Common myeloid progenitor, CD34-positive (primary cell): ENCODE measurements around the gene IL17REL.

Source experiments
- CTCF ChIA-PET: fragments of 350-600 bp; sonication (Branson Sonifier 250); formaldehyde crosslinking; loops from one replicate; lab custom pipeline; 2021; ENCODE audit warnings: antibody characterized with exemption; lab: Charles Lee
- POLR2A ChIA-PET: fragments of 350-600 bp; sonication (Branson Sonifier 250); formaldehyde crosslinking; loops from one replicate; lab custom pipeline; 2021; ENCODE audit warnings: antibody characterized with exemption; lab: Charles Lee
- DNase-seq, 3 donors: peaks; one replicate each; pipeline versions ENCODE4 v3.0.0 to v3.0.0-alpha.2; 2013
- H3K27ac ChIP-seq, 2 experiments: 1 replicate in 1 of 2; 2 replicates in 1 of 2; pipeline ENCODE4 v1.7.0; 2013; ENCODE audit warnings: inconsistent platforms in 2 of 2, low read length in 2 of 2, mild to moderate bottlenecking in 2 of 2, low read depth in 1 of 2, moderate library complexity in 1 of 2; ENCODE audit not compliant: severe bottlenecking in 2 of 2, insufficient read depth in 1 of 2, poor library complexity in 1 of 2
- H3K27me3 ChIP-seq, 5 experiments: replicated peaks in 2 of 5; 1 replicate in 3 of 5; 2 replicates in 2 of 5; pipeline versions ENCODE4 v1.6.1 to v1.7.0; 2013; ENCODE audit warnings: low read length in 4 of 5, mild to moderate bottlenecking in 2 of 5, moderate library complexity in 2 of 5, inconsistent platforms in 1 of 5; ENCODE audit not compliant: insufficient read depth in 5 of 5, control insufficient read depth in 4 of 5
- H3K36me3 ChIP-seq, 4 experiments: 1 replicate in 2 of 4; 2 replicates in 2 of 4; pipeline versions ENCODE4 v1.6.1 to v1.7.0; 2013; ENCODE audit warnings: low read length in 3 of 4, control low read depth in 1 of 4, mild to moderate bottlenecking in 1 of 4; ENCODE audit not compliant: control insufficient read depth in 4 of 4, insufficient read depth in 4 of 4
- H3K4me1 ChIP-seq, 4 experiments: 1 replicate in 3 of 4; 2 replicates in 1 of 4; pipeline versions ENCODE4 v1.6.1 to v1.7.1; 2013; ENCODE audit warnings: low read length in 3 of 4, mild to moderate bottlenecking in 3 of 4, control low read depth in 1 of 4, inconsistent platforms in 1 of 4, moderate library complexity in 1 of 4; ENCODE audit not compliant: control insufficient read depth in 4 of 4, insufficient read depth in 4 of 4; ENCODE audit errors: control extremely low read depth in 1 of 4
- H3K4me3 ChIP-seq, 7 experiments: 1 replicate in 4 of 7; 2 replicates in 3 of 7; pipeline versions ENCODE4 v1.5.1 to v1.7.0; 2013; ENCODE audit warnings: mild to moderate bottlenecking in 7 of 7, low read length in 6 of 7, moderate library complexity in 6 of 7, inconsistent platforms in 2 of 7, low read depth in 2 of 7, control low read depth in 1 of 7; ENCODE audit not compliant: insufficient read depth in 4 of 7, control insufficient read depth in 1 of 7; ENCODE audit errors: extremely low read depth in 1 of 7
- H3K9me3 ChIP-seq, 5 experiments: 1 replicate in 4 of 5; 2 replicates in 1 of 5; pipeline versions ENCODE4 v1.6.1 to v1.7.1; 2013; ENCODE audit warnings: low read length in 4 of 5, mild to moderate bottlenecking in 2 of 5, inconsistent platforms in 1 of 5, low read depth in 1 of 5, moderate library complexity in 1 of 5; ENCODE audit not compliant: control insufficient read depth in 4 of 5, insufficient read depth in 2 of 5; ENCODE audit errors: control extremely low read depth in 1 of 5
- WGBS: methylation state at CpG from one replicate; pipeline ENCODE4 v1.1.5; 2013; ENCODE audit not compliant: insufficient coverage; 5-methylcytosine and 5-hydroxymethylcytosine counted together

Gene IL17REL

DNA sequence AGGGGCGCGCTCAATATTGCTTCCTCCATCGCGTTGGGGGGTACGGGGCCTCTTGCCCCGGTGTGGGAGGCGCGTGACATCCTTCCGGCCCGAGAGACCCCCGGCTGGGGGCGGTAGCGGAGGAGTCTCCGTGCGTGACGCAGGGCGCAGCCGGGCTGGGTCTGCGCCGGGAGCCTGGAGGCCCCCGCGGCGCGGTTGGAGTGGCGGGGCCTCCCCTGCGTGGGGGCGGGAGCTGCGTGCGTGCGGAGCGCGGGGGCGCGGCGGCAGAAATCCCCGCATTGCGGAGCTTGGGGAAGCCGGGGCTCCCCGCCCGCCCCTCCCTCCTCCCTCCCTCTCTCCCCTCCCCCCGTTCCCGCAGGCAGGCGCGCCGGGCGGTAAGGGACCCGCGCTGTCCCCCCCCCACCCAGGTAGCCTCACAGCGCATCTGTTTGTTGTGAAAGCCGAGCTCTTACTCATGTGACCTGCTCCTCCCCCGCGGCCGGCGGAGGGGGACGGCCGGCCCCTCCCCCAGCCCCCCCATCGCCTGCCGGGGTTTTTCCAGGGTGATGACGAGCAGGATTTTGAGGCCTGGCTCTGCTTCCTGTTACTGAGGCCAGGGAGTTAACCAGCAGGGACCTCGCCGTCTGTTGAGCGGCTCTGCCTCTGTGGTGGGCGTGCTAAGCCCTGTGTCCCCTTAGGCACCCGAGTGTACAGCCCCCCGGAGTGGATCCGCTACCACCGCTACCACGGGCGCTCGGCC lies 50.4 kb downstream of the IL17REL start:
- Histone ChIP-seq H3K4me3 (peak overlapping the region; percentile 77 to 95 (median 89)), H3K4me1 (peaks cover 0 to 60% (median 52%) of the 10 kb centered on the region in 4 experiments), H3K9me3 (no peaks in the 10 kb centered on the region), H3K27ac (peak overlapping the region; percentile 64 to 81), H3K27me3 (no peaks in the 10 kb centered on the region), H3K36me3 (peaks cover 0 to 35% (median 27%) of the 10 kb centered on the region in 4 experiments)
- DNase-seq = peak; percentile 77 to 95 (median 94)
- POLR2A ChIA-PET = interaction anchor here (0.6 to 5.7 kb wide), 7 partner anchors 9 to 86 kb away, joined by 3 to 54 read pairs (median 13); no protein-coding TSS in a partner anchor
- CTCF ChIA-PET = interaction anchor here (1.1 to 3.0 kb wide), 4 partner anchors 29 to 68 kb away, joined by 3 to 16 read pairs (median 4); no protein-coding TSS in a partner anchor
- 3% methylated on average over 45 of the region's 70 CpGs for whole genome bisulfite sequencing

DNA sequence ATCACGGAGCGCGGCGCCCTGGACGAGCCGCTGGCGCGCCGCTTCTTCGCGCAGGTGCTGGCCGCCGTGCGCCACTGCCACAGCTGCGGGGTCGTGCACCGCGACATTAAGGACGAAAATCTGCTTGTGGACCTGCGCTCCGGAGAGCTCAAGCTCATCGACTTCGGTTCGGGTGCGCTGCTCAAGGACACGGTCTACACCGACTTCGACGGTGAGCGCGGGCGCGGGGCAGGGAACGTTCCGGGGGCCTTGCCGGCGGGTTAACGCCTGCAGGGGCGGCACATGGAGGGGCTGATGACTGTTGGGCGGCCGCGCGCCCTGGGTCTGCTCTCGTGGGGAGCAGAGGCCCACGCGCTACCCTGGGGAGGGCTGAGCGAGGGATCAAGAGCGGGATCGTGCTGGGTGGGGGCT lies 51.0 kb downstream of the IL17REL start:
- H3K27me3 ChIP-seq = no peaks in the 10 kb centered on the region
- under 1% methylated on average over 46 of the region's 49 CpGs for WGBS

DNA sequence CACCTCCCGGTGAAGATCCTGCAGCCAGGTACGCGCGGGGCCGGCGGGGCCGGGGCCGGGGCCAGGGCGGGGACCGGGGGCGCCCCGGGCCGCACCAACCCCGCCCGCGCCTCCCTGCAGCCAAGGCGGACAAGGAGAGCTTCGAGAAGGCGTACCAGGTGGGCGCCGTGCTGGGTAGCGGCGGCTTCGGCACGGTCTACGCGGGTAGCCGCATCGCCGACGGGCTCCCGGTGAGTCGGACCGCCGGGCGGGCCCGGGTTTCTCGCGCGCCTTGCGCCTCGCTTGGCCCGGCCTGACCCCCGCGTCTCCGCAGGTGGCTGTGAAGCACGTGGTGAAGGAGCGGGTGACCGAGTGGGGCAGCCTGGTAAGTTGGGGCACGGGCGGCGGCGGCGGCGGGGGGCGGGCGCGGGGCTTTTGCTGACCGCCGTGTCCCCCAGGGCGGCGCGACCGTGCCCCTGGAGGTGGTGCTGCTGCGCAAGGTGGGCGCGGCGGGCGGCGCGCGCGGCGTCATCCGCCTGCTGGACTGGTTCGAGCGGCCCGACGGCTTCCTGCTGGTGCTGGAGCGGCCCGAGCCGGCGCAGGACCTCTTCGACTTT lies 51.5 kb downstream of the IL17REL start:
- Histone ChIP-seq H3K4me1 (peaks cover 0 to 50% (median 42%) of the 10 kb centered on the region in 4 experiments), H3K4me3 (peak overlapping the region; percentile 77 to 95 (median 89)), H3K9me3 (no peaks in the 10 kb centered on the region), H3K36me3 (peaks cover 0 to 35% (median 27%) of the 10 kb centered on the region in 4 experiments), H3K27ac (peak overlapping the region; percentile 54 to 78), H3K27me3 (no peaks in the 10 kb centered on the region)
- no peak for DNase-seq
- ChIA-PET POLR2A (interaction anchor here (0.6 to 5.7 kb wide), 8 partner anchors 10 to 230 kb away, joined by 3 to 54 read pairs (median 12); no protein-coding TSS in a partner anchor), CTCF (interaction anchor here (1.1 to 3.0 kb wide), 5 partner anchors 23 to 67 kb away, joined by 3 to 16 read pairs (median 4); no protein-coding TSS in a partner anchor)
- 0% methylated on average over 61 of the region's 84 CpGs for WGBS

More for the DNA sequence above, 51.0 kb downstream of the IL17REL start:
- peaks cover 0 to 35% (median 27%) of the 10 kb centered on the region in 4 experiments for H3K36me3 ChIP-seq
- POLR2A ChIA-PET = interaction anchor here (1.1 to 5.7 kb wide), 6 partner anchors 10 to 70 kb away, joined by 3 to 54 read pairs (median 19); no protein-coding TSS in a partner anchor
- DNase-seq = no peak
- H3K4me3 ChIP-seq = peak overlapping the region; percentile 77 to 95 (median 89)
- peaks cover 0 to 55% (median 47%) of the 10 kb centered on the region in 4 experiments for H3K4me1 ChIP-seq
- H3K27ac ChIP-seq = peak overlapping the region; percentile 54 to 78
- CTCF ChIA-PET = interaction anchor here (1.1 to 3.0 kb wide), 4 partner anchors 25 to 66 kb away, joined by 3 to 16 read pairs (median 4); no protein-coding TSS in a partner anchor
- no peaks in the 10 kb centered on the region for H3K9me3 ChIP-seq

DNA sequence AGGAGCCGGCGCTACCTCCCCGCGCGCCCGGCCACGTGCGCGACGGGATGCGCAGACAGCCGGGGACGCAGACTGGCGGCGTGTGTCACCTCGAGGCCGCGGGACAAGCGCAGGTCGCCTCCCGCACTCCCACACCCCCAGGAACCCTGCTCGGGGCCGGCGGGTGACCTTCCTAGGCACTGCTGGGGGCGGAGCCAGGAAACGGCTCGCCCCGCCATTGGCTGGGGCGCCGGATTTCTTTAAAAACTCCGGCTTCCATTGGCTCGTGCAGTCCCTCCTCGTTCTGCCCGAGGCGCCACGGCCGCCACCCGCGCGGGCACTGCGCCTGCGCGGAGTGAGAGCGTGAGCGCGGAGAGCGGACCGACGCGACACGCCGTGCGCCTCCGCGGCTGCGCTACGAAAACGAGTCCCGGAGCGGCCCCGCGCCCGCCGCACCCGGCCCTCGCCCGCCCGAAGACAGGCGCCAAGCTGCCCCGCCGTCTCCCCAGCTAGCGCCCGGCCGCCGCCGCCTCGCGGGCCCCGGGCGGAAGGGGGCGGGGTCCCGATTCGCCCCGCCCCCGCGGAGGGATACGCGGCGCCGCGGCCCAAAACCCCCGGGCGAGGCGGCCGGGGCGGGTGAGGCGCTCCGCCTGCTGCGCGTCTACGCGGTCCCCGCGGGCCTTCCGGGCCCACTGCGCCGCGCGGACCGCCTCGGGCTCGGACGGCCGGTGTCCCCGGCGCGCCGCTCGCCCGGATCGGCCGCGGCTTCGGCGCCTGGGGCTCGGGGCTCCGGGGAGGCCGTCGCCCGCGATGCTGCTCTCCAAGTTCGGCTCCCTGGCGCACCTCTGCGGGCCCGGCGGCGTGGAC lies 52.2 kb downstream of the IL17REL start, which contains the start of gene PIM3:
PIM3 (plus strand) TSS at position 614 of the 846 bp plus-strand sequence; CDS start at position 790, 176 bp downstream.
- H3K4me1 ChIP-seq = peaks cover 0 to 43% (median 37%) of the 10 kb centered on the region in 4 experiments
- ChIA-PET CTCF (interaction anchor here (1.5 to 2.3 kb wide), 3 partner anchors 14 to 24 kb away, joined by 3 to 8 read pairs (median 4); no protein-coding TSS in a partner anchor), POLR2A (interaction anchor here (0.6 to 5.7 kb wide), 9 partner anchors 8 to 231 kb away, joined by 3 to 54 read pairs (median 4); no protein-coding TSS in a partner anchor)
- H3K36me3 ChIP-seq = peaks cover 0 to 34% (median 27%) of the 10 kb centered on the region in 4 experiments
- no peaks in the 10 kb centered on the region for H3K9me3 ChIP-seq
- WGBS = under 1% methylated on average over 94 of the region's 137 CpGs
- peak; percentile 95 to 97 (median 97) for DNase-seq
- H3K4me3 ChIP-seq = peak within 1 kb of the TSS; percentile 77 to 95 (median 89)
- no peaks in the 10 kb centered on the region for H3K27me3 ChIP-seq
- peak within 1 kb of the TSS; percentile 54 to 78 for H3K27ac ChIP-seq

DNA sequence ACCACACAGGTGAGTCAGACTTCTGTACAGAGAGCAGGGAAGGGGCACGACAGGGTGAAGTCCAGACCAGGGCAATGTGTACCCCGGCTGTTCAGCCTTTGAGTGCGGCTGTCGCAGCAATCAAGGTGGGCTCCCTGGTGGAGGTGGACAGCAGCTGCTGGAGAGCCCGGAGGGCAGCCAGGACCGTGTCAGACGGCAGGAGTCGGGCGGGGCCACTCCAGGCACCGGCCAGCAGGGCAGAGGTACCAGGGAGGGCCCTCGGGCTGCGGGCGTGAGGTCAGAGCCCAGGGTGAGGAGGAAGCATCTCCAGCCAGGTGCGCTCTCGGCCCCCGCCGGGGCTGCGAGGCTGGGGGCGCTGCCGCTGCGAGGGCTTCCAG lies 52.8 kb downstream of the IL17REL start:
- DNase-seq = no peak

More for the DNA sequence above, 52.8 kb downstream of the IL17REL start:
- Histone ChIP-seq H3K4me1 (peaks cover 0 to 44% (median 33%) of the 10 kb centered on the region in 4 experiments), H3K36me3 (peaks cover 0 to 30% (median 24%) of the 10 kb centered on the region in 4 experiments), H3K27ac (peak overlapping the region in 1 of 2 experiments; percentile 78), H3K4me3 (peak overlapping the region in 6 of 7 experiments; percentile 54 to 95 (median 82)), H3K27me3 (no peaks in the 10 kb centered on the region), H3K9me3 (no peaks in the 10 kb centered on the region)
- POLR2A ChIA-PET = interaction anchor here (0.5 to 5.7 kb wide), 9 partner anchors 8 to 287 kb away, joined by 3 to 54 read pairs (median 4); no protein-coding TSS in a partner anchor
- 7% methylated on average over 18 of the region's 21 CpGs for WGBS
- CTCF ChIA-PET = interaction anchor here (1.5 to 2.3 kb wide), 2 partner anchors 13 to 21 kb away, joined by 3 to 8 read pairs; no protein-coding TSS in a partner anchor
